Neuron (in vitro differentiated cells): Measurements from ENCODE around the gene ADGRF3.
"Not testable (repeated sequence)": the region's sequence is repeated elsewhere in the genome, so short reads cannot be mapped to it uniquely, and the experiment has no call there.

ENCODE experiments used
- H2AFZ ChIP-seq: one replicate; pipeline ENCODE4 v1.6.1; 2013; ENCODE audit warnings: low read depth, mild to moderate bottlenecking, inconsistent platforms, low read length, moderate library complexity
- H3K27me3 ChIP-seq: one replicate; pipeline ENCODE4 v1.6.1; 2013; ENCODE audit warnings: low read length; ENCODE audit not compliant: insufficient read depth
- H3K36me3 ChIP-seq: one replicate; pipeline ENCODE4 v1.6.1; 2013; ENCODE audit warnings: low read length; ENCODE audit not compliant: insufficient read depth
- H3K4me1 ChIP-seq: one replicate; pipeline ENCODE4 v1.6.1; 2013; ENCODE audit warnings: low read length; ENCODE audit not compliant: insufficient read depth
- H3K4me3 ChIP-seq: 2 replicates; pipeline ENCODE4 v1.5.1; 2013; ENCODE audit warnings: mild to moderate bottlenecking, low read length, moderate library complexity
- H3K9me3 ChIP-seq: one replicate; pipeline ENCODE4 v1.6.1; 2013; ENCODE audit warnings: low read length

Gene ADGRF3

DNA sequence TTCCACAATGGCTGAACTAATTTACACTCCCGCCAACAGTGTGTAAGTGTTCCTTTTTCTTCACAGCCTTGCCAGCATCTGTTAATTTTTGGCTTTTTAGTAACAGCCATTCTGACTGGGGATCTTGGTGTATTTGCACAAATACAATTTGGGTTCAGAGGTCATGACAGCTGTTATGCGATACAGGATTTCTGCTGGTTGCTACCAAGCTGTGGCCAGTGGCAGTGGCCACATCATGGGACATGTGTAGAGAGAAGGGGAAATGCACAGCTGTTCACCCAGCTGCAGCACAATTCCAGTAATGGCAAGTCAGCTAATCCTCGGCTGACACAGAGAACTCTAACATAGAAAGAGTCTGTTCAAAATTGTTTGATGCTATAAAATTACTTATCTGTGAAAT lies 21.7 kb downstream of the ADGRF3 start:
- H2AFZ ChIP-seq: no peak overlapping the region
- no peaks in the 10 kb centered on the region for H3K4me1 ChIP-seq
- no peaks in the 10 kb centered on the region for H3K36me3 ChIP-seq
- H3K9me3 ChIP-seq: no peaks in the 10 kb centered on the region
- H3K4me3 ChIP-seq: no peak overlapping the region
- H3K27me3 ChIP-seq: no peaks in the 10 kb centered on the region

DNA sequence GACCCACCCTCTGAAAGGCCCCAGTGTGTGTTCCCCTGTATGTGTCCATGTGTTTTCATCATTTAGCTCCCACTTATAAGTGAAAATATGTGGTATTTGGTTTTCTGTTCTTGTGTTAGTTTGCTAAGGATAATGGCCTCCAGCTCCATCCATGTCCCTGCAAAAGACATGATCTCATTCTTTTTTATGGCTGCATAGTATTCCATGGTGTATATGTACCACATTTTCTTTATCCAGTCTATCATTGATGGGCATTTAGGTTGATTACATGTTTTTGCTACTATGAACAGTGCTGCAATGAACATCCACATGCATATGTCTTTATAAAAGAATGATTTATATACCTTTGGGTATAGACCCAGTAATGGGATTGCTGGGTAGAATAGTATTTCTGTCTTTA lies 22.1 kb downstream of the ADGRF3 start:
- H3K9me3 ChIP-seq, H2AFZ ChIP-seq, H3K36me3 ChIP-seq: not testable (repeated sequence)

DNA sequence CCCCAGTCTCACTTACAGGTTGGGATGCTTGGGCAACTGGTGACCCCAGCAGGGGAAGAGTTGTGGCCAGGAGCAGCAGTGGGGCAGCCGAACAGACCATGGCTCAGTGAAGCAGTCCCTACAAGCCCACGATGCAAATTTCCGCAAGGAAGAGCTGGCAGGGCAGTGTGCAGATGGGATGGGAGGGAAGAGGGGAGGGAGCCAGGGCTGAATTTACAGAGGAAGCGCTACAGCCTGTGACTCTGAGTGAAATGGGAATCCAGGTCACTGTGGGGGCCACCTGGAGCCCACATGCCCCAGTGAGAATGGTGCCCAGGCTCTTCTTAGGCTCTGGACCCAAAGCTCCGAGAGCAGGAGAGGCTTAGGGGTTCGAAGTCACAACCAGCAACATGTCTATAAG lies 27.6 kb downstream of the ADGRF3 start:
- no peaks in the 10 kb centered on the region for H3K36me3 ChIP-seq
- no peaks in the 10 kb centered on the region for H3K4me1 ChIP-seq
- no peaks in the 10 kb centered on the region for H3K9me3 ChIP-seq
- H3K27me3 ChIP-seq: no peaks in the 10 kb centered on the region
- no peak overlapping the region for H2AFZ ChIP-seq
- no peak overlapping the region for H3K4me3 ChIP-seq

More for the DNA sequence above, 22.1 kb downstream of the ADGRF3 start:
- not testable (repeated sequence) for H3K4me3 ChIP-seq, H3K4me1 ChIP-seq, H3K27me3 ChIP-seq

DNA sequence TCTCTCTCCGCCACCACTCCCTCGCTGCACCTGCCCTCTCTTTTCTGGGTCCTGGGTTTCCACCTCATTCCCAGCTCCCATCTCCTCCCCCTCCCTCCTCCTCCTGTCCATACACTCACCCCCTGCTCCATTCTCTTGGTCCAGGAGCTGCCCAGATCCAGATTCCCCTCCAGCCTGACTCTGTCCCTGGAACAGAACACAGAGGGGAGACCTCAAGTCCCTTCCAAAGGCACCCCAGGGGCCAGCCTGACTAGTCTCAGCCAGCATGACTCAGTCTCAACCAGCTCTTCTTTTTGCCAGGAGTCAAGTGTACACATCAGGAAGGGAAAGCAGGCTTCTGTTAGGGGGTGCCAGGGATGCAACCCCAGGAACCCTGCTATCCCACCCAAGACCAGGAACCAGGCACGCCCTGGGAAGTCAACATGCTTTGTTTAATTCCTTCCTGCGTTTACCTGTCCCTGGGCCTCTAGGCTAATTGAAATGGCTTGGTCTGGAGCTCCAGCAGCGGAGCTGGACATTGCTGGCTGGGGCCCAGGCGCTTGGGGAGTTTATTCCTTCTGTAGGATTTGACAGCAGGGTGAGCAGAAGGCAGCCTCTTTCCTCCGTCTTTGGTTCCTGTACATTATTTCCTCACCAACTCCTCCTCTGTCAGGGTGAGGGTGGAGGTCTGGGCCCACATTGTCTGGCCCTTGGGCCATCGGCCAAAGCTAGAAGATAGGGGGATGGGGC lies 29.0 kb downstream of the ADGRF3 start:
- no peaks in the 10 kb centered on the region for H3K9me3 ChIP-seq

DNA sequence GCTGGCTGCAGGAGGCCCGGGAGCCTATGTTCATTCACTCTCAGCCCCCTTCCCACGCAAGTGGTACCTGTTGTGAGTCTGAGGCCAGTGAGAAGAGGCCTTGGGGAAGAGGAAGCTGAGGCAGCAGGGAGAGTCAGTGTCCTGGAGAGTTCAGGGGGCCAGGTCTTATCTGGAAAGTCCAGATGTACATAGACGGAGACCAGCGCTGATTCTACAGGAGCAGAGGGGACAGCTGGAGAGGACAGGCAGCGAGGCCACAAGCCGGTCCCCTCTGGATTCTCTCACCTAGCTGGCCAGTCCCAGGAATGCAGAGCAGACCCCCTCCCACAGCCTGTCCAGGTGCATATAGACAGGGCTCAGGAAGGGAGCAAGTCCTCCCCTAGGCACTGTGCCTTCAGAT lies 29.7 kb downstream of the ADGRF3 start:
- no peak overlapping the region for H2AFZ ChIP-seq
- H3K4me3 ChIP-seq: no peak overlapping the region
- H3K4me1 ChIP-seq: no peaks in the 10 kb centered on the region
- H3K36me3 ChIP-seq: no peaks in the 10 kb centered on the region
- no peaks in the 10 kb centered on the region for H3K27me3 ChIP-seq
- no peaks in the 10 kb centered on the region for H3K9me3 ChIP-seq

More for the DNA sequence above, 29.0 kb downstream of the ADGRF3 start:
- Histone ChIP-seq H3K36me3 (no peaks in the 10 kb centered on the region), H3K4me3 (no peak overlapping the region), H3K4me1 (no peaks in the 10 kb centered on the region), H2AFZ (no peak overlapping the region), H3K27me3 (no peaks in the 10 kb centered on the region)

DNA sequence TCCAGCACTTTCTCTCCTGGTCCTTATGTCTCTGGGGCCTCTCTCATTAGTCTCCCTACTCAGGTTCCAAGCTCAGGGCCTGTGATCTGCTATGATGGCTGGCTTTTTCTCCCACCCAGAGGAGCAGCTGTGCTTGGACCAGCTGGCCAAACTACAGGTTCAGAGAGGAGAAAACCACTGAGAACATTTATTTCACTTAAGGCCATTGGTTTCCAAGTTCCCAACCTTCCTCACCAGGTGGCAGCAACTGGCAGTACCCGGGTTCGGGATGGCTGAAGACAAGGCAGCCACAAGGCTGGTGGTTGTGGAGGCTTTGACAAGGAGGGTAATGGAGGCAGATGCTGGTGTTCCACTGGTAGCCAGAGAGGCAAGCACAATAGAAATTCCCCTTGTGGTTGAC lies 30.5 kb downstream of the ADGRF3 start:
- Histone ChIP-seq H3K4me1 (no peaks in the 10 kb centered on the region), H2AFZ (no peak overlapping the region), H3K36me3 (no peaks in the 10 kb centered on the region), H3K4me3 (no peak overlapping the region), H3K27me3 (no peaks in the 10 kb centered on the region), H3K9me3 (no peaks in the 10 kb centered on the region)

DNA sequence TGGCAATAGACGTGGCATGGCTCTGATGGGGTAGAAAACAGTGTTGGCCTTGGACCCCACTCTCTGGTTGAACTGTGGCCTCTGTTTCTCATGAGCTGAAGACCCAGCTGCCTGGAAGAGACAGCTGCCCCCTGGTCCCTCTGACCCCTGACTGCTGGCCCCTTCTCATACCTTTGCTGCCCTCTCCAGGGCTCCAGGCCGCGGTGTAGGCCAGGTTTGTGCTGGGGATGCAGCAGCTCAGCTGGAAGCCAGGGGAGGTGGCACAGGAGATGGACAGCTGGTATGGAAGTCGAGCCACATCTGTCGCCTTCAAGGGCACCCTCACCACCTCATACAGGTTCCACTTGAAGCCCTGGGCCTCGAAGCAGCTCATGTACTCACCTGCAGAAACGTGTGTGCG lies 32.3 kb downstream of the ADGRF3 start:
- Histone ChIP-seq H2AFZ (no peak overlapping the region), H3K9me3 (no peaks in the 10 kb centered on the region), H3K4me3 (no peak overlapping the region), H3K27me3 (no peaks in the 10 kb centered on the region), H3K36me3 (no peaks in the 10 kb centered on the region), H3K4me1 (no peaks in the 10 kb centered on the region)

DNA sequence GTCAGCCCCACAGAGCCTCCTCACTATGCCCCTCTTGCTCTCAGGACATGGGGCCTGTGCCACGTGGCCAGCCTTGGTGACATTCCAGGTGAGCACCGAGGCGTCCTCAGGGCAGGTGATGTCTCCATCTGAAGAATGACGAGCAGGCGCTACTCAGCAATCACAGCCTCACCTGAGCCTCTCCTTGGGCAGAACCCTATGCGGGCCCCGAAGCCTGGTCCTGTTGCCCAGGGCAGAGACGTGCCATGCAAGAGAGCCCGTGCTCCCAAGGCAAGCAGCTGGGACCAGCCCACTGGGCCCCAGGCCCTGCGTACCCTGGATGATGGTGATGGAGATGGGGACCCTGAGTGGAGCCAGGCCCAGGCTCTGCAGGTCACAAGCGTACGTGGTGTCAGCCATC lies 33.1 kb downstream of the ADGRF3 start:
- Histone ChIP-seq H3K9me3 (no peaks in the 10 kb centered on the region), H2AFZ (no peak overlapping the region), H3K4me3 (no peak overlapping the region), H3K4me1 (no peaks in the 10 kb centered on the region), H3K27me3 (no peaks in the 10 kb centered on the region), H3K36me3 (no peaks in the 10 kb centered on the region)

DNA sequence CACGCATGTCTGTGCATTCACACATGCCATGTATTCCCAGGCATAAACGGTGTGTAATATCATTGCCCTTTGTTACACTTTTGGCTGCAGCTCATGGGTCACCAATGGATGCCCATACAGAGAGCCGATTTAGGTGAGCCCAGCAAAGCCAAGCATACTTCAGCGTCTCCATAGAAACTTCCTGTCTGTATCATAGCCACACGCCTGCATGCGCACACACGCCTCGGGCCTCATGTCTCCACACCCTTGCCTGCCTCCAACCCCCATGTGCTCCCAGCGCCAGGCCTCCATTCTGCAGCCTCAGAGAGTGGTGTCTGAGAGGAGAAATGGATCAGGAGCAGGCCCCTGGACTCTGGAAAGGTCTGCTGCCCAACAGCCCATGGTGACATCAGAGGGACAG lies 34.1 kb downstream of the ADGRF3 start:
- no peaks in the 10 kb centered on the region for H3K9me3 ChIP-seq
- H3K36me3 ChIP-seq: no peaks in the 10 kb centered on the region
- H3K4me1 ChIP-seq: no peaks in the 10 kb centered on the region
- H3K4me3 ChIP-seq: no peak overlapping the region
- H3K27me3 ChIP-seq: no peaks in the 10 kb centered on the region
- H2AFZ ChIP-seq: no peak overlapping the region

DNA sequence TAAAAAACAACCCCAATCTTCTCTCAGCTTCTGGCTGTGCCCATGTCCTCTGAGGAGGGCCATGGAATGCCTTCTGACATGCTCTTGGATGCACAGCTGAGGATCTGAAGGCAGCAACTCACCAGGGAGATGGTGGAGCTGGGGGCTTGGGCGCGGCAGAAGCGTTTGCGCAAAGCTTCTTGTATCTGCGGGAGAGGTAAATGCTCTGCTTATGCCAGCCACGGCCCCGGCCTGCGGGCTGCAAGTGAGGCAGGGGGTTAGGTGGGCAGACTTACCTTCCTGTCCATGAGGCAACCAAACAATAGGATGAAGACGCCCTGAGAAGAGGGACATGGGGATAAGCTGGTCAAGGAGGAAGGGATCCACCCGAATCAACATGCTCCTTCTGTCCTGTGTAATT lies 36.7 kb downstream of the ADGRF3 start:
- Histone ChIP-seq H3K36me3 (no peaks in the 10 kb centered on the region), H2AFZ (no peak overlapping the region), H3K4me3 (no peak overlapping the region), H3K27me3 (no peaks in the 10 kb centered on the region), H3K9me3 (no peaks in the 10 kb centered on the region), H3K4me1 (peaks cover 3% of the 10 kb centered on the region)

DNA sequence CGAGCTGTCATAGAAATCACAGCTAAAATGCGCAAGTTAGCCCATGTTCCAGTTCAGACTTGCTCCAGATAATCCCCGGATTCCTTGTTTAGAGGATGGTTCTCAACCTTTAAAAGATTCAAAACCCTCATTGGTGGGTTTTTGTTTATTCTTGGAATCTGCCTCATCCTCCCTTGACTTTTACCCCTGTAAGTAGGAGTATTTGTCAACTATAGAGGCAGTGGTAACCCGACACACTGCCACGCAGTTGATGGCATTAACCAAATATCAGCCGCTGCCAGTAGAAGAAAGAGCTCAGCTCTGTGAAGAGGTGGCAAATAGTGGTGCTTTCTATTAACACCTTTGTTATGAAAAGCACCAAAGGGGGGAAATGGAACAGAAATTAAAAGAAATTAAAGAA lies 41.0 kb downstream of the ADGRF3 start:
- Histone ChIP-seq H3K9me3 (no peaks in the 10 kb centered on the region), H3K4me3 (no peak overlapping the region), H3K36me3 (no peaks in the 10 kb centered on the region), H2AFZ (no peak overlapping the region), H3K4me1 (peaks cover 12% of the 10 kb centered on the region), H3K27me3 (no peaks in the 10 kb centered on the region)

DNA sequence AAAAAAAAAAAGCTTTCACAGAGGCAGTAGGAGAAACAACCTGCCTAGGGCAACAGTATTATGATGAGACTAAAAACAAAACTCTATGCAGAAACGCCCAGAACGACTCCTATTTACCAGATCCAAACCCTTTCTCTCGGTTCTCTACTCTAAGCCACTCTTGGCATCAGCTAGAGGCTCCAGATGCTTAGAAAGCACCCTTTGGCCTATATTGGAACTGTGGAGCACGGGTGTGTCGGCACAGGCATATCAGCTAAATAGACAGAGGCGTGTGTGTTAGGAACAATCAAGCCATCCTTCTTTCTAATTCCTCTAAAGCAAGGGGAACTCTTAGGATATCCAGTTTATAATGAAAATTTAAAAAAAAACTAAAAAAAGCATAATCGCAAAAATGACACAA lies 41.5 kb downstream of the ADGRF3 start:
- H3K4me1 ChIP-seq: peaks cover 16% of the 10 kb centered on the region
- H3K36me3 ChIP-seq, H3K9me3 ChIP-seq, H2AFZ ChIP-seq, H3K4me3 ChIP-seq, H3K27me3 ChIP-seq: not testable (repeated sequence)

DNA sequence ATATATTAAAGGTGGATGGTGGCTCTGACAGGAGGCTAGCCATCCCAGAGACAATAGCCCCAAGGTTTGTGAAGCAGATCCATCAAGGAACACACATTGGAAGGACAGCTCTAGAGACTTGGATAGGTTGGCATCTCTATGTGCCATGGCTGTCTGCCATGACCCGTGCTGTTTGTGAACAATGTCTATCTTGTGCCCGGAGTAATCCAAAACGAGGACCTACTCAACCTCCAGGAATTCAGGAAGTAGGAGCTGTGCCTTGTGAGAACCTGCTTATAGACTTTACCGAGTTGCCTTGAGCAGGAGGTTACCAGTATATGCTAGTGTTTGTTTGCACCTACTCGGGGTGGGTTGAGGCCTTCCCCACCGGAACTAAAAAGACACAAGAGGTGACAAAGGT lies 43.7 kb downstream of the ADGRF3 start:
- Histone ChIP-seq H3K4me3 (no peak overlapping the region), H3K4me1 (peaks cover 29% of the 10 kb centered on the region), H3K27me3 (no peaks in the 10 kb centered on the region), H3K36me3 (no peaks in the 10 kb centered on the region), H3K9me3 (no peaks in the 10 kb centered on the region), H2AFZ (no peak overlapping the region)

DNA sequence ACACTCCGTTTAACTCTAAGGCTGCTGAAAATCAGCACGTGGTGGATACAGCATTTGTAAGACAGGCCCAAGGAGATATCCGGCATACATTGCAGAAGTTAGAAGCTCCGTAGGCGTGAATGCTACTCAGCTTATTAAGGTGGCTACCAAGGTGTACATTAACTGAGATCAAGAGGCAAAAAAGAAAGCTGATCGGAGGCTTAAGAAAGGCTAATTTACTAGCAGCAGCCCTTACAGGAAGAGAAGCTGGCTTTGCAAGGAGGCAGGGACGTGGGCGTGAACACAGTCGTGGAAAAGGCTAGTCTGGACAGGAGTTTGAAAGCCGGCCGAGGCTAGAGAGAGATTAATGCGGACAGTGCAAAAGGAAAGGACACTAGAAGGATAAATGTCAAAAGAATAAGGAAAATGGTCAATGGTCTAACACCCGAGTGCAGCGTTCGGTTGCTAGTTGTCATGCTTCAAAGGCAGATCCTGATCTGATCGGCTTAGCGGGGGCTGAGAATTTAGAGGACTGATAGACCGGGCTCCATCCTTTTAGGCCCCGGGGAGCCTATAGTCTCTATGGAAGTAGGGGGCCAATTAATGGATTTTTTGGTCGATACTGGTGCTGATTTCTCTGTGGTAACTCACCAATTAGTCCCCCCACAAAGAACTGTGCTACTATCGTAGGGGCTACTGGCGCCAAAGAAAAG lies 46.2 kb downstream of the ADGRF3 start:
- peak overlapping the region; percentile 51 for H3K4me3 ChIP-seq
- H3K9me3 ChIP-seq: no peaks in the 10 kb centered on the region
- H3K27me3 ChIP-seq: no peaks in the 10 kb centered on the region
- peak overlapping the region; percentile 93 for H2AFZ ChIP-seq
- H3K36me3 ChIP-seq: no peaks in the 10 kb centered on the region
- H3K4me1 ChIP-seq: peaks cover 27% of the 10 kb centered on the region
